HG02981 (cell line): ENCODE data around the gene RPL37.
"Not testable (repeated sequence)": the region's sequence is repeated elsewhere in the genome, so short reads cannot be mapped to it uniquely, and the experiment has no call there.

Experiments used
- ATAC-seq: cut with Tn5 transposase; IDR thresholded peaks from one replicate; pipeline ENCODE4 v1.9.1; 2021; ENCODE audit warnings: mild to moderate bottlenecking, moderate library complexity; ENCODE audit not compliant: unreplicated experiment

Gene RPL37

GRCh38 chr5:40798012-40798800, 36.8 kb downstream of the RPL37 start, which contains the start of gene PRKAA1:
Gene PRKAA1, minus strand, starts transcription at chr5:40798374. Its CDS starts 185 bp downstream, at chr5:40798189.
- ATAC-seq, result peak; percentile 98

DNA sequence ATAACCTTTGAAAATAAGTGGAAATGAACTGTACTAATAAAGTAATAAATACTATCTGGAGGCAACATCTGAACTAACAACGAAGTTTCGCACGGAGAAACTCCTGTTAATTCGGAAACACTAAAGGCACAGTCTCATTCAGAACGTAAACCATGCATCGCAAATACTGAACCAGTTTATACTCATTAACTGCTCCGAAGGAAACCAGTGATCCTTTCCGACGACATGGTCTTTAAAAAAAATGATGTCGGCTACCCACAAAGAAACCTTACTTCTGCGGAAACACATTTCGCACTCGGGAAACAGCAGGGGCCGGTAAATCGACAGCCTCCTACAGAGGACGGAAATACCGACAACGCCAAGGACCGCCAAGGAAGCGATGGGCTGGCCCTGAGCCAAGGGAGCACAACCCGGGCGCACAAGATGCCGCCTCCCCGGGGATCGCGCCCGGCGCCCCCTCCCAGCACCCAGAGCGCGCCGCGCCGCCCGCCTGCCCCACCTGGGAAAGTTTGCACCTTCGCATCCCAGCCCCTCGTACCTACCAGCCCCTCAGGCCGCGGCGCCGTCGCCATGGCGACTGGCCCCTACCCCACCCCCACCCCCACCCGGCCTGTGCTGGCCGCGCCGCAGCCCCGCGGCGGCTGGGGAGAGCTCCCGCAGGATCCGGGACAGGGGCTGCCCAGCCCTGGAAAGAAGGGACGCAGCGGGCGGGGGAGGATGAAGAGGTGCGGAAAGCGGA, 37.6 kb downstream of the RPL37 start:
- ATAC-seq, result peak; percentile 29

DNA sequence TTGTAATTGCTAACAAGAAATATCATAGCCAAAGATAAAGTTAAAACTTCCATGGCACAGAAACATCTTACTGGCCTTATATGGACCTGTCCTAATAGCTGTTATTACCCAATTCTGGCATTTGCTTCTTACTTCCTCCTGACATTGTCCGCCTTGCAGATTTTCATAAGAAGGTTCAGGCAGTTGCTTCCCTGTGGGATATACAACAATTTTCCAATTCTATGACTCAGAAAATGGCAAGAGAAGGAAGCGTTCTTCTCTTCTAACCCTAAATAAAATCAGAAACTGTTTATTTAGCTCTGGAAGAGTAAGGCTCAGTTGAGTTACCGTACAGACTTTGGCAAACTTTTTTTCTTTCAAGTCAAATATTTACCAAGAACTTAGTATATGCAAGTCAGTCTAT, 38.5 kb downstream of the RPL37 start:
- ATAC-seq, result no peak

DNA sequence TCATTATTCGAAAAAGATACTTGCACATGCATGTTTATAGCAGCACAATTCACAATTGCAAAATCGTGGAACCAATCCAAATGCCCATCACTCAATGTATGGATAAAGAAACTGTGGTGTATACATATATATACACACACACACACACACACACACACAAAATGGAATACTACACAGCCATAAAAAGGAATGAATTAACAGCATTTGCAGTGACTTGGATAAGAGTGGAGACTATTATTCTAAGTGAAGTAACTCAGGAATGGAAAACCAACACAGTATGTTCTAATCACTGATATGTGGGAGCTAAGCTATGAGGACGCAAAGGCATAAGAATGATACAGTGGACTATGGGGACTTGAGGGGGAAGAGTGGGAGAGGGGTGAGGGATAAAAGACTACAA, 40.1 kb downstream of the RPL37 start:
- not testable (repeated sequence) for ATAC-seq

DNA sequence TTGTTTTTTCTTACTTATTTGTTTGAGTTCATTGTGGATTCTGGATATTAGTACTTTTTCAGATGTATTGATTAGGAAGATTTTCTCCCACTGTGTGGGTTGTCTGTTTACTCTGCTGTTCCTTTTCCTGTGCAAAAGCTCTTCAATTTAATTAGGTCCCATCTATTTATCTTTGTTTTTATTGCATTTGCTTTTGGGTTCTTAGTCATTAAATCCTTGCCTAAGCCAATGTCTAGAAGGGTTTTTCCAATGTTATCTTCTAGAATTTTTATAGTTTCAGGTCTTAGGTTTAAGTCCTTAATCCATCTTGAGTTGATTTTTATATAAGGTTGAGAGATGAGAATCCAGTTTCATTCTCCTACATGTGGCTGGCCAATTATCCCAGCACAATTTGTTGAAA, 40.7 kb downstream of the RPL37 start:
- not testable (repeated sequence) for ATAC-seq

DNA sequence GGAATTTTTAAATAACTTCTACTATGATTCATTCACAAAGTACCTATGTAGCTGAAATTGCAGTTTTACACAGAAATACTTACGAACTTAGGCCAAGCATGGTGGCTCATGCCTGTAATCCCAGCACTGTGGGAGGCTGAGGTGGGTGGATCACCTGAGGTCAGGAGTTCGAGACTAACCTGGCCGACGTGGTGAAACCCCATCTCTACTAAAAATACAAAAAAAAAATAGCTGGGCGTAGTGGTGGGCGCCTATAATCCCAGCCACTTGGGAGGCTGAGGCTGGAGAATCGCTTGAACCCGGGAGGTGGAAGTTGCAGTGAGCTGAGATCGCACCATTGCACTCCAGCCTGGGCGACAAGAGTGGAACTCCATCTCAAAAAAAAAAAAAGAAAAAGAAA, 42.3 kb downstream of the RPL37 start:
- not testable (repeated sequence) for ATAC-seq

- no peak for ATAC-seq
Observed at GRCh38 chr5:40791715-40792139, 43.3 kb downstream of the RPL37 start.

DNA sequence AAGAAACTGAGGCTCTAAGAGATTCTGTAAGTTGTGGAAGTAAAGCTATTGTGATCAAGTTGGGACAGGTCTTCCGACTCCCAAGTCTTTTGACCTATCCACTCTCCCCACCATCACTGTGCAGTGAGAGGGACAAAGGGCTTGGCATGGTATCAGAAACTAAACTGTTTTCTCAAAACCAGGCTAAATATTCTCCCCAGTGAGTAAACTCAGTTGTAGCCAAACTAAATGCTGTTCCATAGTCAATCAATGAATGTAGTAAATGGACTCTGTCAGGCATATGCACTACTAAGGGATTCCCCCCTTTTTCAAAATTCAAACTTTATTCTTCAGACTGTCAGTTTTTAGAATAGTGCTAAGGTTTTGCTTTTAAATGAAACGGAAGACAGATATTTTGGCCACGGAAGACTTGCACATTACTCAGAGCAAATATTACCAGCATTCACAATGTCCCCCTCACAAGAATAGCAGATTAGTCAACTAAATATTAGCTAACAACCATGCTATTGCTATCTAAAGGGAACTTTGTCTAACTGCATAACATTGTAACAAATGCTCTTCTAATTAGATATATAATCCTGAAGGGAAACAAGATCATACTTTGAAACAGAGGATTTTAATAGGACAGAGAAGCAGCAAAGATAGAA, 44.0 kb downstream of the RPL37 start:
- no peak for ATAC-seq

DNA sequence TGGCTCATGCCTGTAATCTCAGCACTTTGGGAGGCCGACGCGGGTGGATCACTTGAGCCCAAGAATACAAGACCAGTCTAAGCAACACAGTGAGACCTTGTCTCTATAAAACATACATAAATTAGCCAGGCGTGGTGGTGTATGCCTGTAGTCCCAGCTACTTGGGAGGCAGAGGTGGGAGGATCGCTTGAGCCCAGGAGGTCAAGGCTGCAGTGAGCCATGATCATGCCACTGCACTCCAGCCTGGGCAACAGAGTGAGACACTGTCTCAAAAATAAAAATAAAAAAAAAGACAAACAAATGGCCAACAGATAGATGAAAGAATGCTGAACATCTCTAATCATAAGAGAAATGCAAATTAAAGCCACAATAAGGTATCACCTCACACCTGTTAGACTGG, 46.1 kb downstream of the RPL37 start:
- ATAC-seq, result not testable (repeated sequence)

- no peak for ATAC-seq
Observed at GRCh38 chr5:40787986-40788385, 47.0 kb downstream of the RPL37 start.

- ATAC-seq, result not testable (repeated sequence)
Observed at GRCh38 chr5:40786664-40787063, 48.4 kb downstream of the RPL37 start.

- ATAC-seq, result no peak
Observed at GRCh38 chr5:40784916-40785315, 50.1 kb downstream of the RPL37 start.

DNA sequence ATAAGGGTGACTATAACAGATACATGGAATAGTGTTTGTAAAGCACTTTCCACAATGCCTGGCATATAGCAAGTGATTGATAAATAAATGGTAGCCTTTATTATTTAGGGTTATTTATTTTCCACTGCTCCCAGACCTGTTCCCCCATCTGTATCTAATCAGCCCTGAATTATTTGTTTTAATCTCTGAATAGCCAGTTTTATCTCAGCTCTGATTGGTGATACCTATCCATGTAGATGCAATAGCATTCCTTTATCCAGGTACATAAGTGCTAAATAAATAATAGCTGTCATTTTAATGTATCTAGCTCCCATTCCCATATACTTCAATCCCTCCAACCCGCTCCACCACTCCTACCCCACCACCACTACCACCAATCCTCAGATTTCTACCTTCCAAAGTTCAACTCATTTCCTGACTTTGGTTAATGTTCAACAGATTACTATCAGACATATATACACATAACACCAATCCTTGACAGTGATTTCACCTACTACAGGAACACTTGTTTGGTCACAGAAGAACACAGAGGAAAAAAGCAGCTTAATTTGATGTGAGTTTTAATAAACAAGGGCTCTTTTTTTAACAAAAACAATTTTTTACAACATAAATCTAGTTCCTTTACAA, 50.9 kb downstream of the RPL37 start:
- no peak for ATAC-seq

GRCh38 chr5:40781843-40782409, 53.1 kb downstream of the RPL37 start:
- ATAC-seq, result no peak

GRCh38 chr5:40780858-40781257, 54.2 kb downstream of the RPL37 start:
- no peak for ATAC-seq

- no peak for ATAC-seq
Observed at GRCh38 chr5:40780199-40780598, 54.8 kb downstream of the RPL37 start.

- ATAC-seq, result no peak
Observed at GRCh38 chr5:40779561-40779960, 55.5 kb downstream of the RPL37 start.

DNA sequence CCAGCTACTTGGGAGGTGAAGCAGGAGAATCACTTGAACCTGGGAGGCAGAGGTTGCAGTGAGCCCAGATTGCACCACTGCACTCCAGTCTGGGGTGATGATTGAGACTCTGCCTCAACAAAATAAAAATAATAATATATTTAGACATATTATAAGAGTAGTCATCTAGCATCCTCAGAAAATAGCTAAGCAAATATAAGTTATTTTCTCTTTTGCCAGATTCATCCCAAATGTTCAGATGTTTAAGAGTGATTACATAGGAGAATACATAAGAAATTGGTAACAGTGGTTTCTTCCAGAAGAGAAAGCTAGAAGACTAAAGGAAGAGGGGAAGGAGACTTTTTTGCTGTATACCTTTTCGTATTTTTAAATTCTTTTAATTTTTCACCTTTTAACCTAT, 56.9 kb downstream of the RPL37 start:
- no peak for ATAC-seq

- no peak for ATAC-seq
Observed at GRCh38 chr5:40776658-40776977, 58.4 kb downstream of the RPL37 start.

GRCh38 chr5:40775846-40776657, 59.0 kb downstream of the RPL37 start:
- ATAC-seq, result no peak
